PFSK-1 (cell line): ENCODE results near the gene RSRC1.

Experiments
- FOXP2 ChIP-seq: optimal IDR thresholded peaks from 2 replicates; pipeline ENCODE3; 2011; ENCODE audit warnings: borderline replicate concordance, control low read depth, inconsistent platforms; ENCODE audit not compliant: insufficient read depth; ENCODE audit errors: extremely low read length, extremely low read depth
- POLR2AphosphoS5 ChIP-seq: IDR thresholded peaks from 2 replicates; pipeline ENCODE4 v1.6.1; 2012; ENCODE audit warnings: low read depth, mild to moderate bottlenecking, control low read depth, low read length, moderate library complexity
- REST ChIP-seq, 2 experiments: IDR thresholded peaks; 2 replicates each; pipeline versions ENCODE4 v1.6.1 to v1.8.0; 2011 to 2012; ENCODE audit warnings: low read depth in 2 of 2, low read length in 2 of 2, control low read depth in 1 of 2, inconsistent platforms in 1 of 2, mild to moderate bottlenecking in 1 of 2, moderate library complexity in 1 of 2; ENCODE audit not compliant: insufficient read depth in 1 of 2
- SIN3A ChIP-seq: IDR thresholded peaks from 2 replicates; pipeline ENCODE4 v1.6.1; 2012; ENCODE audit warnings: mild to moderate bottlenecking, low read length, moderate library complexity, borderline replicate concordance; ENCODE audit not compliant: insufficient read depth
- TAF1 ChIP-seq: IDR thresholded peaks from 2 replicates; pipeline ENCODE4 v1.6.1; 2012; ENCODE audit warnings: low read length, control low read depth, borderline replicate concordance; ENCODE audit not compliant: insufficient read depth

The RSRC1 gene

DNA sequence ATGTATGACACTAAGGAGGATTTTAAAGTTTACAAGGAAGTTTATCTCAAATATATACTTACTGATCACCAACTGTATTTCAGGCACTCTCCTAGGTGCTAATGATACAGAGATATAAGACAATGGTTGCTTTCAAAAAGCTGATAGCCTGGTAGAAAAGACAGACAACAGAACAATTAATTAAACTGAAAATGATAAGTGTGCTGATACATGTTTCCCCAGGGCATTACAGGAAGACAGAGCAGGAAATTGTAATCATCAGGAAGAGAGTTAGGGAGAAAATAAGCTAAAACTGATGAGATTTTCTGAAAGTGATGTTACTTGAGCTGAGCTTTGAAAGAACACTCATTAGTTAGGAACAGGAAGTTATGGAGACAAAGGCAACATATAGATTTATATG, 229.7 kb downstream of the RSRC1 start:
- TF ChIP-seq SIN3A, result no peak
- no peak for TF ChIP-seq FOXP2
- no peak for TF ChIP-seq TAF1
- TF ChIP-seq REST (IDR thresholded peaks at IDR 0.05; ENCODE audit: insufficient read depth in 1 of 2, low read depth in 2 of 2, low read length in 2 of 2), result no peak
- TF ChIP-seq POLR2AphosphoS5, result no peak

DNA sequence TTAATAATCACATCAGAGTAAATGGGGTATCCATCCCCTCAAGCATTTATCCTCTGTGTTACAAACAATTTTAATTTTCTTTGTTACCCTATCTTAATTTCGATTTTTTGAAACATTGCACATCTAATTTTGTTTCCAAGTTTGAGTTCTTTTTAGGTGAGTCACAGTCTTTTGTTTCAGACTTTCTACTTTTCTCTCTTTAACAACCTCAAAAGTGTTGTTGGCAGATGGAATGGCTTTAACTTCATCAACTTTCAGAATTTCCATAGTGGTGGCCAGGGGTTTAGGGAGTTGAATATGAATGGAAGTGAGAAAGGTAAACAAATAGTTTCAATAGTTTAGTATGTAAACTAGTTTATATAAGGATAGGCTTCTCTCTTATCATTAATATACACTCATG, 238.1 kb downstream of the RSRC1 start:
- TF ChIP-seq TAF1, result no peak
- no peak for TF ChIP-seq POLR2AphosphoS5
- TF ChIP-seq SIN3A, result no peak
- TF ChIP-seq REST (IDR thresholded peaks at IDR 0.05; ENCODE audit: insufficient read depth in 1 of 2, low read depth in 2 of 2, low read length in 2 of 2), result no peak
- no peak for TF ChIP-seq FOXP2

- TF ChIP-seq POLR2AphosphoS5, result no peak
Observed at GRCh38 chr3:158350971-158351370, 241.1 kb downstream of the RSRC1 start.

DNA sequence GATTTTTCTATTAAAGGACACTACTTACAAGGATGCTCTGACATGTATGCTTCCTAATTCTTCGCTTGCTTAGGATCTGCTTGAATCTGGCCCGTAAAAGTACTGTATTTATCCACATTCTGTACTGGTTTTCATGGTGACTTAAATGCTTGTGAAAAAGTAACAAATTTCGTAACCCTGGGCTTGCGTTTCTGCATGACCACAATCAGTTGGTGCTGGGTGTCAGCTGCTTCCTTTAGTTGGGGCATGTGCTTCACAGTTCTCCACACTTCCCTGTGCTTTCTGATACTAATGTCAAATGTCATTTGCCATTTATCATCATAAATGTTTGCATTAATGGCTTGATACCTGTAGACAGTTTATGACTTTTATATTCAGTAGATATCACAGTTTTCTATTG, 242.7 kb downstream of the RSRC1 start:
- no peak for TF ChIP-seq FOXP2
- no peak for TF ChIP-seq SIN3A

- TF ChIP-seq POLR2AphosphoS5, result no peak
- no peak for TF ChIP-seq TAF1
- no peak for TF ChIP-seq REST (IDR thresholded peaks at IDR 0.05; ENCODE audit: insufficient read depth in 1 of 2, low read depth in 2 of 2, low read length in 2 of 2)
- no peak for TF ChIP-seq FOXP2
- no peak for TF ChIP-seq SIN3A
Observed at GRCh38 chr3:158354713-158355112, 244.8 kb downstream of the RSRC1 start.

DNA sequence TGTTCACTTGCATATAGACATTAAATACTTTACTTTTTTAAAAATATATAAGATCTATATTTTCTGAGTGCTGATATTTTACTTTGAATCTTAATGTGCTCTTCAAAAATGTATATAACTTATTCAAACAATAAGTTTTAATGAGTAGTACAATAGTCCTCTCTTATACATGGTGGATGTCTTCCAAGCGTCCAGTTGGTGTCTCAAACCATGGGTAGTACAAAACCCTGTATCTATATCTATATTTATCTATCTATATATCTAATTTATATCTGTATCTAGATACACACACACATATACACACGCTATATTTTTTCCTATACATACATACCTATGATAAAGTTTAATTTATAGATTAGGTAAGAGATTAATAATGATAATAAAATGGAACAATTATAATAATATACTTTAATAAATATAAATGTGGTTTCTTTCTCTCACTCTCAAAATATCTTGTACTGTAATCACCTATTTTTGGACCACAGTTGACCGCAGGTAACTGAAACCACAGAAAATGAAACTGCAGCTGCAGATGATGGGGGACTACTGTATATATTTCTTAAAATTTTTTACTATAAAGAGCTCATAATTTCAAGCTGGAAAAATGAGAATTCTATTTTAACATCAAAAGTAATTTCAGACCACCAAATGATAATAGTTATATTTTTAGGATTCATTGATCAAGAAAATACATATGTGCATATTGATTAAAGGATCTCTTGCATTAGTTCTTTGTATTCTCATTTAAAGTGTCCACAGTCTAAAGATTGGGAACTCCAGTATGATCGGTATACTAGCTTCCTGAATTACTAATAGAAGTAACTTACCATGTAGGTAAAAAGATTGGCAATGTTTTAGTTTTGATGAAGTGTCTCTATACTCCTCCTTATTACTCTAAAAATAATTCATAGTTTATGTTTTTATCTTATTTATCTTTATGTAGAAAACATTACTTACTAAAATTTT, 246.0 kb downstream of the RSRC1 start:
- no peak for TF ChIP-seq REST (IDR thresholded peaks at IDR 0.05; ENCODE audit: insufficient read depth in 1 of 2, low read depth in 2 of 2, low read length in 2 of 2)
